Gastroesophageal sphincter (tissue), 4 donors: ENCODE results near the gene CAPN5. TPM values are rescaled to one million over a fixed set of nuclear protein-coding genes. Genes with fewer than 3 reads are reported as not detected.
A peak's percentile ranks its signal among the peaks of the same experiment; 100 is the strongest.

Experiments
- ATAC-seq: fragments of 150-250 bp; one replicate; pipeline ENCODE4 v1.9.1; 2016; ENCODE audit warnings: mild to moderate bottlenecking, moderate library complexity
- H3K27ac ChIP-seq, 4 donors: fragments of 200-600 bp; sonication (generic) in 3 of 4; 1 replicate in 3 of 4; 2 replicates in 1 of 4; pipeline ENCODE4 v1.5.1; 2016 to 2019
- H3K27me3 ChIP-seq: fragments of 200-600 bp; sonication (generic); one replicate; pipeline ENCODE4 v1.5.1; 2019
- H3K36me3 ChIP-seq, 2 donors: fragments of 200-600 bp; sonication (generic); one replicate each; pipeline ENCODE4 v1.5.1; 2019; ENCODE audit warnings: control low read depth in 1 of 2
- H3K4me1 ChIP-seq, 3 donors: fragments of 200-600 bp; sonication (generic); 1 replicate in 2 of 3; 2 replicates in 1 of 3; pipeline ENCODE4 v1.5.1; 2016 to 2019; ENCODE audit warnings: control low read depth in 2 of 3
- H3K4me3 ChIP-seq, 2 donors: fragments of 200-600 bp; sonication (generic); one replicate each; pipeline ENCODE4 v1.5.1; 2019; ENCODE audit warnings: mild to moderate bottlenecking in 1 of 2, moderate library complexity in 1 of 2
- H3K9me3 ChIP-seq, 3 donors: fragments of 200-600 bp; sonication (generic); one replicate each; pipeline ENCODE4 v1.5.1; 2017 to 2019; ENCODE audit warnings: control low read depth in 2 of 3
- EP300 ChIP-seq: sonication (generic); formaldehyde crosslinking; IDR thresholded peaks from one replicate; pipeline ENCODE4 v1.6.1; 2017; ENCODE audit warnings: antibody characterized with exemption, mild to moderate bottlenecking
- POLR2A ChIP-seq, 2 donors: fragments of 450-650 bp; IDR thresholded peaks; one replicate each; pipeline ENCODE4 v1.6.1; 2017; ENCODE audit warnings: antibody characterized with exemption in 2 of 2, mild to moderate bottlenecking in 2 of 2, moderate library complexity in 1 of 2
- POLR2AphosphoS5 ChIP-seq: sonication (generic); formaldehyde crosslinking; IDR thresholded peaks from one replicate; pipeline ENCODE4 v1.6.1; 2017; ENCODE audit warnings: antibody characterized with exemption
- WGBS, 2 donors: methylation state at CpG; one replicate each; pipeline ENCODE4 v1.1.5; 2018; ENCODE audit warnings: low coverage in 1 of 2; 5-methylcytosine and 5-hydroxymethylcytosine counted together
- total RNA-seq, 4 donors: library from RNA; depleted of rRNA; stranded (reverse); fragments of >200 nt; gene quantifications; one replicate each; pipeline ENCODE4 v1.1.0, GENCODE V29; 2016
- TF ChIP-seq, protein P1 (sequence below), 4 experiments: fragments of 200-600 bp in 2 of 4; fragments of 450-650 bp in 2 of 4; sonication (generic) in 1 of 4; IDR thresholded peaks; one replicate each; pipeline ENCODE4 v1.5.1; 2017 to 2019; ENCODE audit warnings: antibody characterized with exemption in 4 of 4, mild to moderate bottlenecking in 2 of 4, moderate library complexity in 2 of 4

Gene CAPN5
- total RNA-seq, 4 donors from 2014 or later: 4.1 to 9.4 (median 7.7) TPM

DNA sequence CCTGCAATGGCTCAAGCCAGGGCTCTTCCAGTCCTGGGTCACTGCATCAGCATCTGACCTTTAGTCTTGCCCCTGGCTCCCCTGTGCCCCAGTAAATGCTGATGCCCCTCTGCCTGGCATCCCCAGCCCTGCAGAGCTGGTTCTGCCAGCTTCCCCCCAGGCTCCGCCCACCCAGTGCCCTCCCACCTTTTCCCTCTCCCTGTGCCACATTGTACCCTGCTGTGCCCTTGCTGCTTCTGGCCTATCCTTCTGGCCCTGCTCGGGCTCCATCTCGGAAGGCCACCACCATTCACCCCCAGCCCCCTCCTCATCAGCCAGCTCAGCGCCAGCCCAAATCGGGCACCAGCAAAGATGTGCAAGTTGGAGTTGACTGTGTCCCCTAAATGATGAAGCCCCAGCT lies 7.4 kb downstream of the CAPN5 start:
- TF ChIP-seq, protein P1, sequence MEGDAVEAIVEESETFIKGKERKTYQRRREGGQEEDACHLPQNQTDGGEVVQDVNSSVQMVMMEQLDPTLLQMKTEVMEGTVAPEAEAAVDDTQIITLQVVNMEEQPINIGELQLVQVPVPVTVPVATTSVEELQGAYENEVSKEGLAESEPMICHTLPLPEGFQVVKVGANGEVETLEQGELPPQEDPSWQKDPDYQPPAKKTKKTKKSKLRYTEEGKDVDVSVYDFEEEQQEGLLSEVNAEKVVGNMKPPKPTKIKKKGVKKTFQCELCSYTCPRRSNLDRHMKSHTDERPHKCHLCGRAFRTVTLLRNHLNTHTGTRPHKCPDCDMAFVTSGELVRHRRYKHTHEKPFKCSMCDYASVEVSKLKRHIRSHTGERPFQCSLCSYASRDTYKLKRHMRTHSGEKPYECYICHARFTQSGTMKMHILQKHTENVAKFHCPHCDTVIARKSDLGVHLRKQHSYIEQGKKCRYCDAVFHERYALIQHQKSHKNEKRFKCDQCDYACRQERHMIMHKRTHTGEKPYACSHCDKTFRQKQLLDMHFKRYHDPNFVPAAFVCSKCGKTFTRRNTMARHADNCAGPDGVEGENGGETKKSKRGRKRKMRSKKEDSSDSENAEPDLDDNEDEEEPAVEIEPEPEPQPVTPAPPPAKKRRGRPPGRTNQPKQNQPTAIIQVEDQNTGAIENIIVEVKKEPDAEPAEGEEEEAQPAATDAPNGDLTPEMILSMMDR (IDR thresholded peaks at IDR 0.05): no peak
- TF ChIP-seq POLR2AphosphoS5 (no peak), EP300 (no peak), POLR2A (IDR thresholded peaks at IDR 0.05) (no peak)
- Histone ChIP-seq H3K36me3 (no peaks in the 10 kb centered on the region), H3K4me3 (no peak overlapping the region), H3K27ac (peak overlapping the region; percentile 73 to 81 (median 75)), H3K4me1 (peaks cover 0 to 56% (median 35%) of the 10 kb centered on the region in 3 donors), H3K27me3 (no peaks in the 10 kb centered on the region), H3K9me3 (no peaks in the 10 kb centered on the region)
- no peak for ATAC-seq
- WGBS, 2 donors: 92 to 100% methylated on average over 2 to 3 of the region's 5 CpGs

DNA sequence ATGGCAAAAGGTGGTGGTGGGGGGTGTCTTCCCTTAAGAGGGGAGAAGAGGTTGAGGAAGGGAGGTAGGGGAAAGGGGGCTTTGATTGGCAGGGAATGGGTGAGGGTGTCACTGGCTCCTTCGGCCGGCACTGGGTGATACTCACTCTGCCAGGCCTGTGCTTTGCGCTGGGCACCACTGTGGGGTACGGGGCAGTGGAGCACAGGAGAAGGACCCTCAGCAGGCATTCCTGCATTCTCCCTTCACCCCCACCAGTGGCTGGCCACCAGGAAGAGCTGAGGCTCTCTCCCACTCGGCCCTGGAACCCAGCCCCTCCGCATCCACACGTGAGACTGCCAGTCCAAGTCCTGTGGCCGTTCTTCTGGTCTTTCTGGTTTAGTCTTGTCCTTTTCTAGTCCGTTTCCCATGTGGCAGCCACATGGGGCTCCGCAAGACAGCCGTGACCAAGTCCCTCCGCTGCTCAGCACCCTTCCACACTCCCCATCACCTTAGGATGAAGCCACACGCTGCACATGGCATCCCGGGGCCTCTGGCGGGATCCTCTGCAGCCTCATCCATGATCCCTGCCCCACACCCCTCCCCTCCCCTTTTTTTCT lies 8.0 kb downstream of the CAPN5 start:
- no peaks in the 10 kb centered on the region for H3K9me3 ChIP-seq
- H3K4me3 ChIP-seq: no peak overlapping the region
- no peaks in the 10 kb centered on the region for H3K36me3 ChIP-seq
- H3K4me1 ChIP-seq: peaks cover 0 to 51% (median 35%) of the 10 kb centered on the region in 3 donors
- no peak for TF ChIP-seq POLR2AphosphoS5
- TF ChIP-seq, protein P1 (IDR thresholded peaks at IDR 0.05): no peak
- TF ChIP-seq POLR2A (IDR thresholded peaks at IDR 0.05): no peak
- no peak for TF ChIP-seq EP300
- WGBS, 2 donors: 77 to 95% methylated on average over 2 to 6 of the region's 15 CpGs
- peak overlapping the region; percentile 73 to 81 (median 75) for H3K27ac ChIP-seq
- no peaks in the 10 kb centered on the region for H3K27me3 ChIP-seq
- ATAC-seq: no peak

DNA sequence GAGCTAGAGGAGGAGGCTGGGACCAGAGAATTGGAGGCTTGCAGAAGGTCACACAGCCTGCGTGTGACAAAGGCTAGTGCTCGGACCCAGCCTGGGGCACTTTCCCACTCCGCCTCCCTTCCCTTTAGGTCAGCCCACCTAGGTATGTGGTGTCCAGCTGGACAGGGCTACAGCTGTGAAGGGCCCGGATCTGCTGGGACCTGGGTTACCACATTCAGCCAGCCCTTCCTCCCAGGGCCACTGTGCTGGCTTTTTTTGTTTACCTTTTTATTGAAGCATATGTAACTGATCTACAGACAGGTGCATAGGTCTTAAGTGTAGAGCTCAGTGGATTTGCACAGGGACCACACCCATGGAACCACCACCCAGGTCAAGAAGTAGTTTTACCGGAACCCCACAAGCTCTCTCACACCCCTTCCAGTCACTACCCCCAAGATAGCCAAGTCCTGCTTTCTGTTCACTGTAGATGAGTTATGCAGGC lies 8.7 kb downstream of the CAPN5 start:
- no peaks in the 10 kb centered on the region for H3K36me3 ChIP-seq
- no peaks in the 10 kb centered on the region for H3K27me3 ChIP-seq
- TF ChIP-seq, protein P1 (IDR thresholded peaks at IDR 0.05): no peak
- TF ChIP-seq POLR2AphosphoS5: no peak
- no peak for TF ChIP-seq POLR2A (IDR thresholded peaks at IDR 0.05)
- TF ChIP-seq EP300: no peak
- no peaks in the 10 kb centered on the region for H3K9me3 ChIP-seq
- WGBS, 2 donors: 69 to 89% methylated on average over 2 to 3 of the region's 5 CpGs
- peaks cover 0 to 48% (median 35%) of the 10 kb centered on the region in 3 donors for H3K4me1 ChIP-seq
- ATAC-seq: no peak
- peak overlapping the region in 3 of 4 donors; percentile 74 to 81 (median 76) for H3K27ac ChIP-seq
- H3K4me3 ChIP-seq: no peak overlapping the region

GRCh38 chr11:77079666-77080065 lies 12.9 kb downstream of the CAPN5 start:
- TF ChIP-seq, protein P1 (IDR thresholded peaks at IDR 0.05): no peak
- no peak for TF ChIP-seq POLR2AphosphoS5
- no peak for TF ChIP-seq POLR2A (IDR thresholded peaks at IDR 0.05)
- no peak for TF ChIP-seq EP300
- Histone ChIP-seq H3K9me3 (no peaks in the 10 kb centered on the region), H3K4me1 (peaks cover 0 to 46% (median 23%) of the 10 kb centered on the region in 3 donors), H3K27me3 (no peaks in the 10 kb centered on the region), H3K27ac (no peak overlapping the region), H3K36me3 (peaks cover 0 to 3% of the 10 kb centered on the region in 2 donors), H3K4me3 (no peak overlapping the region)
- no peak for ATAC-seq
- 100% methylated on average over 1 to 2 of the region's 2 CpGs for WGBS, 2 donors

DNA sequence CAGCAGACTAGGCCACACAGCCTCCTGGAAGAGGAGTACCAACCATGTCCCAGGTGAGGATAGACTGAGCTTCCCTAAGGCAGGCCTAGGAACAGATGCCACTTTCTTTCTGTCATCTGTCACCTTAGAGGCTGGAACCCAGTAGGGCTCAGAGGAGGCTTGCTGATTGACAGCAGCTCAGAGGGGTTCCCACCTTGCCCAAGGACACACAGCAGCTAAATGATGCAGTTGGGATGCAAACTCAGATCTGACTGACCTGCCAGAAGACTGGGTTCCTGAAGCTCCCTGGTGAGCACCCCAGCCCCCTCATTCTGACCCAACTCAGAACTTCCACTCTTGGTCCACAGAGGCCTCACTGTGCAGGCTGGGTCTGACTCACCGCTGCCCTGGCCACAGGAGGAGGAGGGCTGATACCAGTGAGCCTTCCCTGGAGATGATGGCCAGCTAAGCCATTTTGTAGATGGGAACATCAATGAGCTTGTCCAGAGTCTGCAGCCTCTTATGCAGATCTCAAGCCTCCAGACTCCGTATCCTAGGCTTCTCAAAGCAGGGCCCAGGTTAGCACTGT lies 14.0 kb downstream of the CAPN5 start:
- no peak overlapping the region for H3K4me3 ChIP-seq
- TF ChIP-seq POLR2AphosphoS5 (no peak), EP300 (no peak), POLR2A (IDR thresholded peaks at IDR 0.05) (no peak)
- TF ChIP-seq, protein P1 (IDR thresholded peaks at IDR 0.05): no peak
- peaks cover 0 to 38% (median 18%) of the 10 kb centered on the region in 3 donors for H3K4me1 ChIP-seq
- no peak for ATAC-seq
- H3K36me3 ChIP-seq: peaks cover 0 to 14% of the 10 kb centered on the region in 2 donors
- no CpG with 5 or more reads among the region's 2 CpGs for WGBS, 2 donors
- no peaks in the 10 kb centered on the region for H3K9me3 ChIP-seq
- H3K27ac ChIP-seq: no peak overlapping the region
- no peaks in the 10 kb centered on the region for H3K27me3 ChIP-seq
